WTC11 (cell line): Measurements from ENCODE around the gene PCDH1. TPM values are rescaled to one million over a fixed set of nuclear protein-coding genes. Genes with fewer than 3 reads are reported as not detected.

Experiments used
- ATAC-seq: fragments of 200-7000 bp; cut with Tn5 transposase; 2 replicates; pipeline ENCODE4 v1.10.0; 2021; ENCODE audit warnings: mild to moderate bottlenecking, moderate library complexity
- CTCF ChIA-PET: fragments of 300-600 bp; sonication (Branson Sonifier 250); formaldehyde crosslinking; loops from one replicate; lab custom pipeline; 2021; ENCODE audit warnings: antibody characterized with exemption; lab: Charles Lee
- POLR2A ChIA-PET: fragments of 350-600 bp; sonication (Branson Sonifier 250); formaldehyde crosslinking; loops from one replicate; lab custom pipeline; 2021; ENCODE audit warnings: antibody characterized with exemption; lab: Charles Lee
- DNase-seq: peaks from one replicate; pipeline ENCODE4 v3.0.0; 2021; ENCODE audit warnings: low spot score
- H3K27ac Mint-ChIP-seq: 2 replicates; pipeline ENCODE4 v1.8.0; 2021; ENCODE audit warnings: mixed read lengths
- H3K27me3 Mint-ChIP-seq: 2 replicates; pipeline ENCODE4 v1.8.0; 2021; ENCODE audit warnings: low read depth, mild to moderate bottlenecking, moderate library complexity, mixed read lengths
- H3K36me3 Mint-ChIP-seq: 2 replicates; pipeline ENCODE4 v1.8.0; 2021; ENCODE audit warnings: mixed read lengths
- H3K4me1 Mint-ChIP-seq: 2 replicates; pipeline ENCODE4 v1.8.0; 2022; ENCODE audit warnings: mixed read lengths
- H3K4me3 Mint-ChIP-seq: 2 replicates; pipeline ENCODE4 v1.8.0; 2021; ENCODE audit warnings: mild to moderate bottlenecking, moderate library complexity, mixed read lengths
- H3K9me3 Mint-ChIP-seq: 2 replicates; pipeline ENCODE4 v1.8.0; 2021; ENCODE audit warnings: mixed read lengths
- ARID4B ChIP-seq: sonication (generic); formaldehyde crosslinking; IDR thresholded peaks from 2 replicates; pipeline ENCODE4 v1.8.0; 2023; ENCODE audit warnings: missing genetic modification reagents, mild to moderate bottlenecking, borderline replicate concordance
- CREB1 ChIP-seq: sonication (generic); formaldehyde crosslinking; IDR thresholded peaks from 2 replicates; pipeline ENCODE4 v1.8.0; 2023; ENCODE audit warnings: mild to moderate bottlenecking, missing genetic modification reagents
- CTCF ChIP-seq: fragments of 200-600 bp; IDR thresholded peaks from 2 replicates; pipeline ENCODE4 v1.8.0; 2022; ENCODE audit warnings: antibody characterized with exemption
- E2F5 ChIP-seq: sonication (generic); formaldehyde crosslinking; IDR thresholded peaks from 2 replicates; pipeline ENCODE4 v1.8.1; 2022; ENCODE audit warnings: mild to moderate bottlenecking, moderate library complexity, missing genetic modification reagents
- EMX1 ChIP-seq: fragments of 250-450 bp; sonication (Bioruptor Pico); IDR thresholded peaks from 2 replicates; pipeline ENCODE4 v1.8.0; 2021; ENCODE audit warnings: mild to moderate bottlenecking
- ESRRA ChIP-seq: sonication (generic); formaldehyde crosslinking; IDR thresholded peaks from 2 replicates; pipeline ENCODE4 v1.8.1; 2022; ENCODE audit warnings: mild to moderate bottlenecking, missing genetic modification reagents, borderline replicate concordance
- FOXP1 ChIP-seq: sonication (generic); formaldehyde crosslinking; IDR thresholded peaks from 2 replicates; pipeline ENCODE4 v1.8.0; 2022; ENCODE audit warnings: missing genetic modification reagents, mild to moderate bottlenecking, moderate library complexity, borderline replicate concordance
- FOXP4 ChIP-seq: sonication (generic); formaldehyde crosslinking; IDR thresholded peaks from 2 replicates; pipeline ENCODE4 v1.8.0; 2022; ENCODE audit warnings: mild to moderate bottlenecking, missing genetic modification reagents
- MAX ChIP-seq: sonication (generic); formaldehyde crosslinking; IDR thresholded peaks from 2 replicates; pipeline ENCODE4 v1.8.0; 2022; ENCODE audit warnings: mild to moderate bottlenecking, missing genetic modification reagents
- MLX ChIP-seq: sonication (generic); formaldehyde crosslinking; IDR thresholded peaks from 2 replicates; pipeline ENCODE4 v1.8.1; 2023; ENCODE audit warnings: mild to moderate bottlenecking, missing genetic modification reagents, moderate library complexity
- SMAD4 ChIP-seq: sonication (generic); formaldehyde crosslinking; IDR thresholded peaks from 2 replicates; pipeline ENCODE4 v1.8.0; 2022; ENCODE audit warnings: mild to moderate bottlenecking, missing genetic modification reagents
- SOX15 ChIP-seq: fragments of 250-450 bp; sonication (Bioruptor Pico); IDR thresholded peaks from 2 replicates; pipeline ENCODE4 v1.9.0; 2021; ENCODE audit warnings: mild to moderate bottlenecking
- TCF7 ChIP-seq: sonication (generic); formaldehyde crosslinking; IDR thresholded peaks from 2 replicates; pipeline ENCODE4 v1.8.0; 2022; ENCODE audit warnings: mild to moderate bottlenecking, low read depth, missing genetic modification reagents, moderate library complexity
- USF2 ChIP-seq: sonication (generic); formaldehyde crosslinking; IDR thresholded peaks from 2 replicates; pipeline ENCODE4 v1.8.1; 2023; ENCODE audit warnings: mild to moderate bottlenecking, missing genetic modification reagents, moderate library complexity
- ZSCAN18 ChIP-seq: fragments of 250-450 bp; sonication (Bioruptor Pico); IDR thresholded peaks from 2 replicates; pipeline ENCODE4 v2.1.2; 2022; ENCODE audit warnings: mild to moderate bottlenecking, moderate library complexity
- total RNA-seq: library from RNA; stranded (reverse); gene quantifications from 3 replicates; pipeline ENCODE4 v1.2.3, GENCODE V29; 2021

The PCDH1 gene
- total RNA-seq, 1 experiment from 2014 or later = 105 TPM

- TF ChIP-seq E2F5 = no peak
- TF ChIP-seq ZSCAN18 (CRISPR knock-in tag) = no peak
- TF ChIP-seq SMAD4 (CRISPR knock-in tag) = no peak
- no peak for TF ChIP-seq FOXP4 (CRISPR knock-in tag)
- TF ChIP-seq ARID4B (CRISPR knock-in tag) = no peak
These were observed 36.6 kb upstream of the PCDH1 start (continued) for GRCh38 chr5:141914797-141915196.

GRCh38 chr5:141914199-141914743 lies 36.1 kb upstream of the PCDH1 start:
- peaks cover 29% of the 10 kb centered on the region for H3K4me1 Mint-ChIP-seq
- ATAC-seq = peak; percentile 79
- H3K27me3 Mint-ChIP-seq = peaks cover 27% of the 10 kb centered on the region
- ChIA-PET POLR2A (interaction anchor here (0.8 to 1.9 kb wide), 2 partner anchors 10 to 241 kb away, joined by 3 to 7 read pairs; partner anchors contain the start of gene DELE1), CTCF (interaction anchor here (0.6 to 7.8 kb wide), 15 partner anchors 10 to 574 kb away, joined by 3 to 74 read pairs (median 5); partner anchors contain the start of genes DELE1, PCDH1 and RNF14)
- no peak overlapping the region for H3K27ac Mint-ChIP-seq
- no peaks in the 10 kb centered on the region for H3K36me3 Mint-ChIP-seq
- H3K4me3 Mint-ChIP-seq = peak overlapping the region; percentile 66
- DNase-seq = peak; percentile 77
- H3K9me3 Mint-ChIP-seq = no peaks in the 10 kb centered on the region
- TF ChIP-seq FOXP1 (peak; percentile 75; the same call in 1 of the 2 replicates), MAX (CRISPR knock-in tag) (peak; percentile 92), TCF7 (CRISPR knock-in tag) (no peak), CTCF (no peak), MLX (CRISPR knock-in tag) (0 out of 2 replicates have a peak, but pooled peaks have one; percentile 41), USF2 (peak; percentile 90), SMAD4 (CRISPR knock-in tag) (peak; percentile 61; the same call in 1 of the 2 replicates), ESRRA (peak; percentile 34; the same call in 1 of the 2 replicates), SOX15 (CRISPR knock-in tag) (no peak), ARID4B (CRISPR knock-in tag) (0 out of 2 replicates have a peak, but pooled peaks have one; percentile 58), EMX1 (CRISPR knock-in tag) (no peak), CREB1 (CRISPR knock-in tag) (0 out of 2 replicates have a peak, but pooled peaks have one; percentile 17)
